H9 (cell line): ENCODE measurements around the gene GLRA1. TPM values are rescaled to one million over a fixed set of nuclear protein-coding genes. Genes with fewer than 3 reads are reported as not detected.

ENCODE experiments used
- DNase-seq: peaks from one replicate; pipeline ENCODE4 v3.0.0-alpha.2; 2017
- H2AFZ ChIP-seq: one replicate; pipeline ENCODE4 v1.6.1; 2013; ENCODE audit warnings: mild to moderate bottlenecking, low read length, control low read depth, moderate library complexity
- H2AK5ac ChIP-seq: 2 replicates; pipeline ENCODE4 v1.6.1; 2013; ENCODE audit warnings: low read length, control low read depth, mixed read lengths; ENCODE audit not compliant: insufficient read length
- H2BK120ac ChIP-seq: one replicate; pipeline ENCODE4 v1.6.1; 2013; ENCODE audit warnings: low read depth, mild to moderate bottlenecking, low read length, control low read depth, inconsistent platforms; ENCODE audit not compliant: poor library complexity, severe bottlenecking
- H2BK12ac ChIP-seq: 2 replicates; pipeline ENCODE4 v1.6.1; 2013; ENCODE audit warnings: low read length, control low read depth, mixed read lengths, low read depth; ENCODE audit not compliant: insufficient read length
- H2BK15ac ChIP-seq: 2 replicates; pipeline ENCODE4 v1.6.1; 2013; ENCODE audit warnings: low read depth, low read length, control low read depth
- H2BK20ac ChIP-seq: one replicate; pipeline ENCODE4 v1.6.1; 2013; ENCODE audit warnings: low read depth, mild to moderate bottlenecking, low read length, control low read depth, inconsistent platforms; ENCODE audit not compliant: poor library complexity, severe bottlenecking
- H2BK5ac ChIP-seq: 2 replicates; pipeline ENCODE4 v1.6.1; 2013; ENCODE audit warnings: low read length, control low read depth, mixed read lengths; ENCODE audit not compliant: insufficient read length
- H3K14ac ChIP-seq: 2 replicates; pipeline ENCODE4 v1.6.1; 2013; ENCODE audit warnings: low read length, control low read depth; ENCODE audit not compliant: insufficient read depth
- H3K18ac ChIP-seq: 2 replicates; pipeline ENCODE4 v1.6.1; 2013; ENCODE audit warnings: low read depth, mild to moderate bottlenecking, mixed read lengths, low read length, control low read depth; ENCODE audit not compliant: insufficient read length
- H3K23ac ChIP-seq: 2 replicates; pipeline ENCODE4 v1.6.1; 2013; ENCODE audit warnings: low read length, control low read depth, mixed read lengths, low read depth; ENCODE audit not compliant: insufficient read length
- H3K23me2 ChIP-seq: 2 replicates; pipeline ENCODE4 v1.6.1; 2013; ENCODE audit warnings: low read depth, mild to moderate bottlenecking, mixed read lengths, low read length, control low read depth; ENCODE audit not compliant: insufficient read length, poor library complexity, severe bottlenecking
- H3K27ac ChIP-seq: 2 replicates; pipeline ENCODE4 v1.5.1; 2013; ENCODE audit warnings: low read length, control low read depth, mixed read lengths, low read depth; ENCODE audit not compliant: insufficient read length
- H3K27me3 ChIP-seq: 2 replicates; pipeline ENCODE4 v1.6.1; 2013; ENCODE audit warnings: low read length, control low read depth, inconsistent platforms; ENCODE audit not compliant: insufficient read depth
- H3K4ac ChIP-seq: 2 replicates; pipeline ENCODE4 v1.6.1; 2013; ENCODE audit warnings: low read depth, mild to moderate bottlenecking, control low read depth, inconsistent platforms, low read length, moderate library complexity
- H3K4me1 ChIP-seq: 2 replicates; pipeline ENCODE4 v1.6.1; 2013; ENCODE audit warnings: low read length, control low read depth, inconsistent platforms; ENCODE audit not compliant: insufficient read depth
- H3K4me2 ChIP-seq: 2 replicates; pipeline ENCODE4 v1.6.1; 2013; ENCODE audit warnings: low read length, control low read depth, mixed read lengths; ENCODE audit not compliant: insufficient read length, insufficient read depth
- H3K56ac ChIP-seq: 2 replicates; pipeline ENCODE4 v1.6.1; 2013; ENCODE audit warnings: low read depth, mild to moderate bottlenecking, mixed read lengths, low read length, control low read depth; ENCODE audit not compliant: insufficient read length
- H3K79me1 ChIP-seq: 2 replicates; pipeline ENCODE4 v1.6.1; 2013; ENCODE audit warnings: low read depth, mild to moderate bottlenecking, moderate library complexity, low read length, control low read depth, inconsistent platforms; ENCODE audit not compliant: insufficient read depth, poor library complexity, severe bottlenecking
- H3K79me2 ChIP-seq: 2 replicates; pipeline ENCODE4 v1.6.1; 2013; ENCODE audit warnings: low read length, control low read depth, inconsistent platforms; ENCODE audit not compliant: insufficient read depth
- H3K9ac ChIP-seq: 2 replicates; pipeline ENCODE4 v1.6.1; 2013; ENCODE audit warnings: low read length, control low read depth, mixed read lengths; ENCODE audit not compliant: insufficient read length; ENCODE audit errors: extremely low read depth
- H3K9me3 ChIP-seq: one replicate; pipeline ENCODE4 v1.6.1; 2013; ENCODE audit warnings: low read depth, low read length, inconsistent platforms; ENCODE audit not compliant: control insufficient read depth
- H3T11ph ChIP-seq: one replicate; pipeline ENCODE4 v1.6.1; 2013; ENCODE audit warnings: mild to moderate bottlenecking, low read length, control low read depth, inconsistent platforms
- H4K20me1 ChIP-seq: one replicate; pipeline ENCODE4 v1.6.1; 2013; ENCODE audit not compliant: control insufficient read depth, insufficient read length, insufficient read depth
- H4K5ac ChIP-seq: 2 replicates; pipeline ENCODE4 v1.6.1; 2013; ENCODE audit warnings: low read depth, mild to moderate bottlenecking, mixed read lengths, low read length, control low read depth; ENCODE audit not compliant: insufficient read length
- H4K8ac ChIP-seq: replicated peaks from 2 replicates; pipeline ENCODE4 v1.6.1; 2013; ENCODE audit warnings: low read length, control low read depth, mixed read lengths, low read depth; ENCODE audit not compliant: insufficient read length
- H4K91ac ChIP-seq: 2 replicates; pipeline ENCODE4 v1.6.1; 2013; ENCODE audit warnings: low read depth, mild to moderate bottlenecking, moderate library complexity, mixed read lengths, low read length, control low read depth; ENCODE audit not compliant: insufficient read length
- H3K27ac Mint-ChIP-seq, 3 experiments: 2 replicates in 2 of 3; 3 replicates in 1 of 3; pipeline ENCODE4 v1.8.0; 2020 to 2021; ENCODE audit warnings: mixed read lengths in 3 of 3, mild to moderate bottlenecking in 1 of 3, moderate library complexity in 1 of 3
- H3K27me3 Mint-ChIP-seq: 2 replicates; pipeline ENCODE4 v1.8.0; 2021; ENCODE audit warnings: low read depth, mild to moderate bottlenecking, moderate library complexity, mixed read lengths
- H3K36me3 Mint-ChIP-seq, 3 experiments: 2 replicates in 2 of 3; 3 replicates in 1 of 3; pipeline ENCODE4 v1.8.0; 2020 to 2021; ENCODE audit warnings: low read depth in 3 of 3, mixed read lengths in 3 of 3; ENCODE audit not compliant: insufficient read depth in 1 of 3
- H3K4me1 Mint-ChIP-seq, 2 experiments: 2 replicates each; pipeline ENCODE4 v1.8.0; 2020; ENCODE audit warnings: mixed read lengths in 2 of 2
- H3K4me3 Mint-ChIP-seq, 2 experiments: 2 replicates in 1 of 2; 3 replicates in 1 of 2; pipeline ENCODE4 v1.8.0; 2020 to 2021; ENCODE audit warnings: mild to moderate bottlenecking in 2 of 2, mixed read lengths in 2 of 2, moderate library complexity in 1 of 2
- H3K9me3 Mint-ChIP-seq, 2 experiments: 2 replicates in 1 of 2; 3 replicates in 1 of 2; pipeline ENCODE4 v1.8.0; 2020; ENCODE audit warnings: mild to moderate bottlenecking in 2 of 2, mixed read lengths in 2 of 2, moderate library complexity in 1 of 2
- WGBS: extraction: QIAGEN DNeasy Blood & Tissue Kit; methylation state at CpG from one replicate; pipeline ENCODE4 v1.1.7; 2013; ENCODE audit warnings: missing lambda C conversion rate, low lambda C conversion rate, mixed read lengths; ENCODE audit not compliant: insufficient read length; ENCODE audit errors: extremely low coverage; 5-methylcytosine and 5-hydroxymethylcytosine counted together
- total RNA-seq: library from RNA; stranded (reverse); gene quantifications from 2 replicates; pipeline ENCODE4 v1.2.1, GENCODE V29; 2021
- TF ChIP-seq, protein P1 (sequence below): fragments of 200-600 bp; sonication (generic); conservative IDR thresholded peaks from 3 replicates; pipeline ENCODE4 v1.8.0; 2021; ENCODE audit warnings: antibody characterized with exemption, mild to moderate bottlenecking

Gene GLRA1
- total RNA-seq, 1 experiment from 2014 or later, result not detected

DNA sequence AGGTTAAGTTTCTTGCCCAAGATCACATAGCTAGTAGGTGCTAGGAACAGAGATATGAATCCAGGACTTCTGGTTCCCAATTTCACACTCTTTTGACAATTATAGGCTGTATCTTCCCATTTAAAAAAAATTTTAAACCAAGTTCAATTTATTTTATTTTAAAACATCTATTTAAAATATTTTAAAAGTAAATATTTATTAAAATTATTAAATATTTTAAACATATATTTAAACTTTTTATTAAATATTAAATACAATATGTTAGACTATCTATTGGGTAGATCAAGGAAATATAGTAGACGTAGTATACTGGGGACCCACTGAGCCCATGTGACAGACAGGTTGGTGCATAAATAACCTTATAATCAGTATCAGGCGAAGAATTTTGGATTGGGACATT is 54.8 kb downstream of the GLRA1 start:
- H2AK5ac ChIP-seq, result no peak overlapping the region
- H3K23me2 ChIP-seq, result no peaks in the 10 kb centered on the region

More for the DNA sequence above, 54.8 kb downstream of the GLRA1 start:
- no peak overlapping the region for H2BK15ac ChIP-seq
- H4K20me1 ChIP-seq, result no peaks in the 10 kb centered on the region
- Mint-ChIP-seq H3K27ac (no peak overlapping the region), H3K4me3 (no peak overlapping the region), H3K36me3 (no peaks in the 10 kb centered on the region), H3K4me1 (no peaks in the 10 kb centered on the region), H3K27me3 (peaks cover 4% of the 10 kb centered on the region; the same call in 1 of the 2 replicates), H3K9me3 (no peaks in the 10 kb centered on the region)
- no peaks in the 10 kb centered on the region for H3K27me3 ChIP-seq
- no peak overlapping the region for H4K8ac ChIP-seq
- no peaks in the 10 kb centered on the region for H3K79me1 ChIP-seq
- H3K79me2 ChIP-seq, result no peaks in the 10 kb centered on the region
- H3K9me3 ChIP-seq, result no peaks in the 10 kb centered on the region
- no peak overlapping the region for H2BK12ac ChIP-seq
- H3K14ac ChIP-seq, result no peak overlapping the region
- H3K4me1 ChIP-seq, result no peaks in the 10 kb centered on the region
- H2BK120ac ChIP-seq, result no peak overlapping the region
- H3K4ac ChIP-seq, result no peak overlapping the region
- H3K4me2 ChIP-seq, result no peak overlapping the region
- H3T11ph ChIP-seq, result no peak overlapping the region
- no peak overlapping the region for H3K18ac ChIP-seq
- WGBS, result no CpG with 5 or more reads among the region's 2 CpGs
- no peak overlapping the region for H2BK20ac ChIP-seq
- H2BK5ac ChIP-seq, result no peak overlapping the region
- H2AFZ ChIP-seq, result no peak overlapping the region
- H4K91ac ChIP-seq, result no peak overlapping the region
- no peak for DNase-seq
- H3K56ac ChIP-seq, result no peak overlapping the region
- no peak overlapping the region for H3K27ac ChIP-seq
- H3K23ac ChIP-seq, result no peak overlapping the region
- TF ChIP-seq, protein P1, sequence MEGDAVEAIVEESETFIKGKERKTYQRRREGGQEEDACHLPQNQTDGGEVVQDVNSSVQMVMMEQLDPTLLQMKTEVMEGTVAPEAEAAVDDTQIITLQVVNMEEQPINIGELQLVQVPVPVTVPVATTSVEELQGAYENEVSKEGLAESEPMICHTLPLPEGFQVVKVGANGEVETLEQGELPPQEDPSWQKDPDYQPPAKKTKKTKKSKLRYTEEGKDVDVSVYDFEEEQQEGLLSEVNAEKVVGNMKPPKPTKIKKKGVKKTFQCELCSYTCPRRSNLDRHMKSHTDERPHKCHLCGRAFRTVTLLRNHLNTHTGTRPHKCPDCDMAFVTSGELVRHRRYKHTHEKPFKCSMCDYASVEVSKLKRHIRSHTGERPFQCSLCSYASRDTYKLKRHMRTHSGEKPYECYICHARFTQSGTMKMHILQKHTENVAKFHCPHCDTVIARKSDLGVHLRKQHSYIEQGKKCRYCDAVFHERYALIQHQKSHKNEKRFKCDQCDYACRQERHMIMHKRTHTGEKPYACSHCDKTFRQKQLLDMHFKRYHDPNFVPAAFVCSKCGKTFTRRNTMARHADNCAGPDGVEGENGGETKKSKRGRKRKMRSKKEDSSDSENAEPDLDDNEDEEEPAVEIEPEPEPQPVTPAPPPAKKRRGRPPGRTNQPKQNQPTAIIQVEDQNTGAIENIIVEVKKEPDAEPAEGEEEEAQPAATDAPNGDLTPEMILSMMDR, result no peak
- H4K5ac ChIP-seq, result no peak overlapping the region
- no peak overlapping the region for H3K9ac ChIP-seq
